Calu3 (cell line): Measurements from ENCODE around the gene CDK6. TPM values are rescaled to one million over a fixed set of nuclear protein-coding genes. Genes with fewer than 3 reads are reported as not detected.

Experiments
- BruUV-seq: library from RNA; stranded (reverse); fragments of 400-500 nt; replicated peaks from 2 replicates; lab custom pipeline; 2021; lab: Mats Ljungman, UMichigan
- CTCF ChIA-PET: fragments of 300-600 bp; sonication (Branson Sonifier 250); formaldehyde crosslinking; loops from one replicate; lab custom pipeline; 2022; ENCODE audit warnings: antibody characterized with exemption; lab: Charles Lee
- DNase-seq: peaks from one replicate; pipeline ENCODE4 v3.0.0; 2022
- H3K27ac Mint-ChIP-seq: one replicate; pipeline ENCODE4 v1.8.0; 2022; ENCODE audit warnings: mixed read lengths; ENCODE audit not compliant: unreplicated experiment
- H3K27me3 Mint-ChIP-seq: one replicate; pipeline ENCODE4 v1.8.0; 2022; ENCODE audit warnings: mixed read lengths; ENCODE audit not compliant: unreplicated experiment
- H3K36me3 Mint-ChIP-seq: one replicate; pipeline ENCODE4 v1.8.0; 2022; ENCODE audit warnings: mild to moderate bottlenecking, moderate library complexity, mixed read lengths; ENCODE audit not compliant: insufficient read depth, unreplicated experiment
- H3K4me1 Mint-ChIP-seq: one replicate; pipeline ENCODE4 v1.8.0; 2022; ENCODE audit warnings: mild to moderate bottlenecking, low read depth, mixed read lengths; ENCODE audit not compliant: unreplicated experiment
- H3K4me3 Mint-ChIP-seq: one replicate; pipeline ENCODE4 v1.8.0; 2022; ENCODE audit warnings: mild to moderate bottlenecking, low read depth, moderate library complexity, mixed read lengths; ENCODE audit not compliant: unreplicated experiment
- H3K9me3 Mint-ChIP-seq: one replicate; pipeline ENCODE4 v1.8.0; 2022; ENCODE audit warnings: low read depth, mixed read lengths; ENCODE audit not compliant: unreplicated experiment
- CTCF ChIP-seq: fragments of 200-600 bp; IDR thresholded peaks from one replicate; pipeline ENCODE4 v1.8.0; 2022; ENCODE audit warnings: antibody characterized with exemption; ENCODE audit not compliant: unreplicated experiment
- intact Hi-C: fragments of 100-400 bp; cut with micrococcal nuclease; formaldehyde crosslinking; loops from one replicate; pipeline ENCODE4 v1.10.0; 2022; ENCODE audit not compliant: unreplicated experiment
- total RNA-seq: library from RNA; stranded (reverse); gene quantifications from 2 replicates; pipeline ENCODE4 v1.2.3, GENCODE V29; 2022

Gene CDK6
- total RNA-seq, 1 experiment from 2014 or later, result 87.9 TPM

- intact Hi-C loops, result loop anchor here (5.0 kb wide), 2 partner anchors 131 to 196 kb away; no protein-coding TSS in a partner anchor
- H3K27me3 Mint-ChIP-seq, result no peaks in the 10 kb centered on the region
- TF ChIP-seq CTCF, result no peak
- H3K36me3 Mint-ChIP-seq, result peaks cover 32% of the 10 kb centered on the region
- H3K4me3 Mint-ChIP-seq, result no peak overlapping the region
- DNase-seq, result no peak
- peaks cover 5% of the 10 kb centered on the region for H3K9me3 Mint-ChIP-seq
- CTCF ChIA-PET, result no interaction called here
- no TSS peak for BruUV-seq
- peak overlapping the region; percentile 67 for H3K27ac Mint-ChIP-seq
- H3K4me1 Mint-ChIP-seq, result peaks cover 38% of the 10 kb centered on the region
Measured at GRCh38 chr7:92631067-92631849, 205.1 kb downstream of the CDK6 start.

- DNase-seq, result no peak
- peaks cover 37% of the 10 kb centered on the region for H3K36me3 Mint-ChIP-seq
- no peak for TF ChIP-seq CTCF
- H3K27ac Mint-ChIP-seq, result peak overlapping the region; percentile 58
- H3K4me1 Mint-ChIP-seq, result peaks cover 41% of the 10 kb centered on the region
- H3K4me3 Mint-ChIP-seq, result no peak overlapping the region
- intact Hi-C loops, result loop anchor here (5.0 kb wide), 3 partner anchors 68 to 198 kb away; no protein-coding TSS in a partner anchor
- BruUV-seq, result no TSS peak
- no peaks in the 10 kb centered on the region for H3K27me3 Mint-ChIP-seq
- CTCF ChIA-PET, result no interaction called here
- peaks cover 5% of the 10 kb centered on the region for H3K9me3 Mint-ChIP-seq
Measured at GRCh38 chr7:92629779-92630178, 206.6 kb downstream of the CDK6 start.

- peaks cover 50% of the 10 kb centered on the region for H3K4me1 Mint-ChIP-seq
- peaks cover 5% of the 10 kb centered on the region for H3K9me3 Mint-ChIP-seq
- no peak for DNase-seq
- peak overlapping the region; percentile 82 for H3K27ac Mint-ChIP-seq
- peaks cover 37% of the 10 kb centered on the region for H3K36me3 Mint-ChIP-seq
- no peak overlapping the region for H3K4me3 Mint-ChIP-seq
- H3K27me3 Mint-ChIP-seq, result no peaks in the 10 kb centered on the region
- TF ChIP-seq CTCF, result no peak
- intact Hi-C loops, result loop anchor here (5.0 kb wide), 1 partner anchor 69 kb away; no protein-coding TSS in a partner anchor
- no TSS peak for BruUV-seq
- CTCF ChIA-PET, result no interaction called here
Measured at GRCh38 chr7:92627956-92628355, 208.4 kb downstream of the CDK6 start.

- Mint-ChIP-seq H3K4me3 (no peak overlapping the region), H3K27ac (peak overlapping the region; percentile 92), H3K4me1 (peaks cover 56% of the 10 kb centered on the region), H3K27me3 (no peaks in the 10 kb centered on the region), H3K9me3 (peaks cover 5% of the 10 kb centered on the region), H3K36me3 (peaks cover 35% of the 10 kb centered on the region)
- no TSS peak for BruUV-seq
- CTCF ChIA-PET, result no interaction called here
- TF ChIP-seq CTCF, result no peak
- intact Hi-C loops, result loop anchor here (5.0 kb wide), 1 partner anchor 71 kb away; no protein-coding TSS in a partner anchor
- DNase-seq, result no peak
Measured at GRCh38 chr7:92626281-92626809, 210.0 kb downstream of the CDK6 start.
